GM19395 (cell line): ENCODE results near the gene AP4E1.
A peak's percentile ranks its signal among the peaks of the same experiment; 100 is the strongest.
"Not testable (repeated sequence)": the region's sequence is repeated elsewhere in the genome, so short reads cannot be mapped to it uniquely, and the experiment has no call there.

ENCODE experiments used
- ATAC-seq: cut with Tn5 transposase; IDR thresholded peaks from one replicate; pipeline ENCODE4 v1.9.1; 2021; ENCODE audit warnings: mild to moderate bottlenecking, moderate library complexity; ENCODE audit not compliant: unreplicated experiment

Gene AP4E1

GRCh38 chr15:50908209-50909009 is at the start of gene AP4E1:
TSS of gene AP4E1 (plus strand) at chr15:50908683. CDS start at chr15:50908779, 96 bp downstream.
- ATAC-seq, result peak; percentile 54

GRCh38 chr15:50860824-50861223 is 47.7 kb upstream of the AP4E1 start:
- ATAC-seq, result no peak

- ATAC-seq, result no peak
Measured at GRCh38 chr15:50862553-50862952, 45.9 kb upstream of the AP4E1 start.

DNA sequence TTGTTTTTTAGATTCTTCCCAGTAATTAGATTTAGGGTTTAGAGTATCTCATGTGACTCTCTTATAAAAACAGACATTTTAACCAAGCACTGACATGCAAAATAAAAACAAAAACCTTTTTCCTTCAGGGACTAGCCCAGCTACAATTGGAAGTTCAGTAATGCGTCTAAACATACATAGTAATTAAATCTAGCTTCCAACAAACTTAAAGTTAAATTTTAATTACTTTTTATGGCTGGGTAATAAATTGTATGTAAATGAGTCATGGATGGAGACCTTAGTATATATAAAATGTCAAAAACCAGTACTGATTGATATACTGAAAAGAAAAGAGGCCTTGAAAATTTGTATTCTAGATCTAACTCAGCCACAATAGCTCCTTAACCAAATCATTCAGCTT is 43.6 kb upstream of the AP4E1 start:
- no peak for ATAC-seq

GRCh38 chr15:50865515-50866353 is 42.7 kb upstream of the AP4E1 start:
- ATAC-seq, result no peak

- no peak for ATAC-seq
Measured at GRCh38 chr15:50871832-50872231, 36.7 kb upstream of the AP4E1 start.

GRCh38 chr15:50872832-50873426 is 35.6 kb upstream of the AP4E1 start:
- ATAC-seq, result no peak

GRCh38 chr15:50873935-50874361 is 34.5 kb upstream of the AP4E1 start:
- no peak for ATAC-seq

GRCh38 chr15:50875238-50875637 is 33.2 kb upstream of the AP4E1 start:
- ATAC-seq, result not testable (repeated sequence)

DNA sequence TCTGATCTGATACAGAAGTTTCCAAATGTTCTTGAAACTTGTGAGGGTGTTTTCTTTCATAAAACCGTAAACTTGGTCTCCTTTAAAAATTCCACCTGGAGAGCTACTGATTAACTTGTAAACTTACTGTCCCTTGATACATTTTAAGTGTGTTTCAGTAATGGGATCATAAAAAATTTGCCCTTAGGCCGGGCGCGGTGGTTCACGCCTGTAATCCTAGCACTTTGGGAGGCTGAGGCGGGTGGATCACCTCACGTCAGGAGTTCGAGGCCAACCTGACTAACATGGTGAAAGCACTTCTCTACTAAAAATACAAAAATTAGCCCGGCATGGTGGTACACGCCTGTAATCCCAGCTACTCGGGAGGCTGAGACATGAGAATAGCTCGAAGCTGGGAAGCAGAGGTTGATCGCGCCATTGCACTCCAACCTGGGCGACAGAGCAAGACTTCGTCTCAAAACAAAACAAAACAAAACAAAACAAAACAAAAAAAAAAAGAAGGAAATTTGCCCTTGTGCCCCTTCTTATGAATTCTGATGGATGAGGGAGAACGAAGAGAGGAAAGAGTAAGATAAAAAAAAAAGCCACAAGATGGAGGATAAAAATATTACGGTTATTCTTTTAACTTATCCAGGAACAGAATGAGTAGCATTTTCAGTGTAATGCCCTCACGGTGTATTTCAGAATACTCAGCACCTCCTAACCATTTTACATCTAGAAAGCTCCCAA is 32.1 kb upstream of the AP4E1 start:
- no peak for ATAC-seq

DNA sequence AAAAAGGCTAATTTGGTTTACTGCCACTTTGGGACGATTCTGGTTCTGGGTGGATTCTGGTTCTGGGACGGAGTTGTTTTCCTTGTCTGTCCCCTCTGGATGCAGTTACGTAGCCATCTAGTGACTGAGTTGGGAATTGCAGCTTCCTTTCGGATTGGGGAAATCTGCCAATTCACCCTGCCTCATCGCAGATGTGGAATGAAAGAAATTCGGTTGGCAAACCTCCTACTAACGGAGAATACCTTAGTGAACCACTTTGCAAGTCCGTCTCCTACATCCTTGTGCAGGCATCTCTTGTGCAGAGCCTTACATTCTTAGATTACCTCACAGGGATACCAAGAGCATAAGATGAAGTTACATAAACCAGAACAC is 31.5 kb upstream of the AP4E1 start:
- no peak for ATAC-seq

GRCh38 chr15:50879016-50879617 is 29.4 kb upstream of the AP4E1 start:
- ATAC-seq, result peak; percentile 55

DNA sequence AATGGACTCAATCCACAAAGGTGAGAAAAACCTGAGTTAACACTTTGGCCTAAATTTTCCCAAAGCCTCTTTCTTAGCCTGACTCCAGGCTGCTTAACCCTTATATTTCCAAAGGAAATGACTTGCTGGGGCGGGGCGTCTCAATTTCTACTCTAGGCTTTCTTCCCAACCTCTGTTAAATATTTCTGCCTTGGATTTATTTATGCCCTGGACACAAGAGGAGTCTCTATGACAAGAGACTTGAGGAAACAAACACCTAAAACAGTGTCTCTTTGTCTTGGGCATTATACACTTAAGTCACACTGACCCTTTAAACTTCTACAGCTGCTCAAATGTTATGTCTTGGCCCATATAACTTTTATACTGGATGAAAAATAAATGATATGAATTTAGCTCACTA is 28.3 kb upstream of the AP4E1 start:
- no peak for ATAC-seq

- ATAC-seq, result no peak
Measured at GRCh38 chr15:50880651-50881114, 27.8 kb upstream of the AP4E1 start.

GRCh38 chr15:50881121-50882048 is 27.1 kb upstream of the AP4E1 start:
- ATAC-seq, result no peak

DNA sequence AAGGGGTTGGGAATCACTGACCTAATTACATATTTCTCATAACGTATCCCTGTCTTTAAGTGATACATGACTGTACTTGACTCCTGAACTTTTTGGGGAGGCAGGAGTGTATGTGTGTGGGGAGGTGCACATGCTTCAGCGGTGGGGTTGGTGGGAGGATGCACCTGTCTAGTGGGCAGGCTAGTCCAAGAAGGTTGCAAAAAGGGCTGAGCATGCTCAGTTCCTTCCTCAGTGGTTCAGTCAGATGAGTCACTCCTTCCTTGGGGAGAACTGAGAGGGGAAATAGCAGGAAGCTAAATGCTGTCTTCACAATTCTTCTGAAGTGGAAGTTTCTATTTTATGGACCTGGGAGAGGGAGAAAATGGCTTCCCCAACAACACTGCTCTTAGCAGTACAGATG is 24.6 kb upstream of the AP4E1 start:
- ATAC-seq, result no peak

DNA sequence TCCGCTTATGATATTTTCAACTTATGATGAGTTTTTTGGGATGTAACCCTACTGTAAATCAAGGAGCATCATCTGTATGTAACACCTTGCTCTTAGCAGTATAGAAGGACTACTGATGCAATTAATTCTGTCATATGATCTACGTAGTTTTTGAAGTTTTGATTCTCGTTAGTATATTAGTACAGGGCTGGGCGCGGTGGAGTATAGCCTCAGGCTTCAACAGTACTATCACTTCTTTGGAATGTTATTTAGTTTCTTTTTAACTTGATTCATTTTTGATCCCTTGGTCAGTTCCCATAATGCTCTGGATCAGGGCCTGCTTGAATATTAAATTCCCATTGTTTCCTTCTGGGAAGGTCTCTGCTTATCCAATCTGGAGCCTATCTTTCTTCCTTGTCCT is 23.9 kb upstream of the AP4E1 start:
- ATAC-seq, result no peak

- ATAC-seq, result no peak
Measured at GRCh38 chr15:50886139-50886467, 22.4 kb upstream of the AP4E1 start.

- no peak for ATAC-seq
Measured at GRCh38 chr15:50886611-50887345, 21.7 kb upstream of the AP4E1 start.
